Hepatocyte (in vitro differentiated cells): ENCODE results near the gene NOSTRIN.

Source experiments
- EZH2 ChIP-seq: fragments of 200-600 bp; sonication (generic); IDR thresholded peaks from 2 replicates; pipeline ENCODE4 v1.6.1; 2016; ENCODE audit warnings: antibody characterized with exemption, mild to moderate bottlenecking, borderline replicate concordance
- TF ChIP-seq, protein P1 (sequence below): fragments of 200-600 bp; sonication (generic); IDR thresholded peaks from 2 replicates; pipeline ENCODE4 v1.5.1; 2016; ENCODE audit warnings: antibody characterized with exemption, mild to moderate bottlenecking; ENCODE audit not compliant: poor library complexity

GRCh38 chr2:168853471-168853870 lies 51.0 kb downstream of the NOSTRIN start:
- TF ChIP-seq, protein P1, sequence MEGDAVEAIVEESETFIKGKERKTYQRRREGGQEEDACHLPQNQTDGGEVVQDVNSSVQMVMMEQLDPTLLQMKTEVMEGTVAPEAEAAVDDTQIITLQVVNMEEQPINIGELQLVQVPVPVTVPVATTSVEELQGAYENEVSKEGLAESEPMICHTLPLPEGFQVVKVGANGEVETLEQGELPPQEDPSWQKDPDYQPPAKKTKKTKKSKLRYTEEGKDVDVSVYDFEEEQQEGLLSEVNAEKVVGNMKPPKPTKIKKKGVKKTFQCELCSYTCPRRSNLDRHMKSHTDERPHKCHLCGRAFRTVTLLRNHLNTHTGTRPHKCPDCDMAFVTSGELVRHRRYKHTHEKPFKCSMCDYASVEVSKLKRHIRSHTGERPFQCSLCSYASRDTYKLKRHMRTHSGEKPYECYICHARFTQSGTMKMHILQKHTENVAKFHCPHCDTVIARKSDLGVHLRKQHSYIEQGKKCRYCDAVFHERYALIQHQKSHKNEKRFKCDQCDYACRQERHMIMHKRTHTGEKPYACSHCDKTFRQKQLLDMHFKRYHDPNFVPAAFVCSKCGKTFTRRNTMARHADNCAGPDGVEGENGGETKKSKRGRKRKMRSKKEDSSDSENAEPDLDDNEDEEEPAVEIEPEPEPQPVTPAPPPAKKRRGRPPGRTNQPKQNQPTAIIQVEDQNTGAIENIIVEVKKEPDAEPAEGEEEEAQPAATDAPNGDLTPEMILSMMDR = no peak
- TF ChIP-seq EZH2 = no peak
